ENCODE data around the gene TRPM2.
"Not testable (repeated sequence)": the region's sequence is repeated elsewhere in the genome, so short reads cannot be mapped to it uniquely, and the experiment has no call there.

The TRPM2 gene

GRCh38 chr21:44377201-44377921 is 23.9 kb downstream of the TRPM2 start:
- DNase-seq: no peak

DNA sequence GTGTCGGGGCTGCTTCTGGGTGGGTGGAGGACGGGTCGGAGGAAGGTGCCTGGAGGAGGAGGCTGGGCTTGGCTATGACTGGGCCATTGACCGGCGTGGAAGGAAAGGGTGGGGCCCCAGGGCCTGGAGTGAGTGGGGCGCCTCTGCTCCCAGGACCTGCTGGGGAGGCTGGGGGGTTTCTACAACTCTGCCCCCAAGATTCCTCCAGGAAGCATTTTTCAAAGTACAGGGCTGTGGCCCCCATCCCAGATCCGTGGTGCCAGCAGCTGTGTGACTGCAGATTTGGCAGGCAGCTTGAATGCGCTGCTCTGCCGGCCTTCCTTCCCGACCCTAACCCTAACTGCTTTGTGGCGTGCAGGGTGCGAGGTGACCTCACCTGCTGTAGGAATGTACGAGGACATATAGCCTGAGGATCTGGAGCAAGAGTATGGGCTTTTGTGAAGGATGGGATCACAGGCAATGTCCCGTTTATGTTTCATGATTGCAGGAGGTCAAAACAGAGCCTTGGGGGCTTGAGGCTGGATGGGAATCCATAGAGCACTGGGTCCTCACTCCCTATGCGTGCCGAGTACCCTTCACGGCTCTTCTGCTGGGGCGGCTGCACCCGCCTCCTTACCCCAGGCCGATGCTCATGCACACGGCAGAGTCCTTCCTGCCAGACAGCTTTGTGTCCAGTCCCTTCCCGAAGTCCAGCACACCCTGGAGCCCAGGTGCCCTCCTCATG is 24.7 kb downstream of the TRPM2 start:
- DNase-seq: no peak

DNA sequence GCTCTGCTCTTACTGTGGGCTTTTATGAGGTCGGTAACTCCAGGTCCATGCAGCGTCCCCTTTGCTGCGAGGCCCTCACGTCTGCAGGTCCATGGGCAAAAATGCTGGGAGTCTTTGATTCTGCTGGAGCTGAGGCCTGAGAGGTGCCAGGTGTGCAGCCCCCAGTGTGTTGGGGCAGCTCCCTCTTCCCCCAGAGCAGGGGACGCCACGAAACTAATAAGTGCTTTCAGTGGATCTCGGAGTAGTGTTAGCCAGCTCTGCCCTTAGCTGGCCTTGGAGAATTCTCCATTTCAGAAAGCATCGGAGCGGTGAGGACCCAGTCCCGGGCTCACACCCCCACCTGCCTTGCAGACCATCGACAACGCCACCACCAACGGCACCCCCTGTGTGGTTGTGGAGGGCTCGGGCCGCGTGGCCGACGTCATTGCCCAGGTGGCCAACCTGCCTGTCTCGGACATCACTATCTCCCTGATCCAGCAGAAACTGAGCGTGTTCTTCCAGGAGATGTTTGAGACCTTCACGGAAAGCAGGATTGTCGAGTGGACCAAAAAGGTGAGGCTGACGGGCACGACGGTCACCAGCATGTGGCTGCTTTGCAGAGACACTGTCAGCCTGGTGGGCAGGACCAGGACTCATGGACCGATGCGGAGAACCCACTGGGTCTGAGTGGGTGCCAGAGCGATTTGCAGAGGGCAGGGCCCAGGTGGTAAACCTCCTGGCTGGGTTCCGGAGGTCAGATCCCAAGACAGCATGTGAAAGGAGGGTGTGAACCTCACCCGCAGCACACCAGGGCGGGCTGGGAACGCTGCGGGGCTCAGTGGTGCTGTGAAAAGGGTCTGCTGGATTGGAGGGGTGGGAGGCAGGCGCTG is 25.5 kb downstream of the TRPM2 start:
- no peak for DNase-seq

- no peak for DNase-seq
These were observed 26.1 kb downstream of the TRPM2 start for GRCh38 chr21:44379515-44379848.

GRCh38 chr21:44379991-44380865 is 26.8 kb downstream of the TRPM2 start:
- no peak for DNase-seq

- DNase-seq: no peak
These were observed 27.5 kb downstream of the TRPM2 start for GRCh38 chr21:44380876-44381275.

DNA sequence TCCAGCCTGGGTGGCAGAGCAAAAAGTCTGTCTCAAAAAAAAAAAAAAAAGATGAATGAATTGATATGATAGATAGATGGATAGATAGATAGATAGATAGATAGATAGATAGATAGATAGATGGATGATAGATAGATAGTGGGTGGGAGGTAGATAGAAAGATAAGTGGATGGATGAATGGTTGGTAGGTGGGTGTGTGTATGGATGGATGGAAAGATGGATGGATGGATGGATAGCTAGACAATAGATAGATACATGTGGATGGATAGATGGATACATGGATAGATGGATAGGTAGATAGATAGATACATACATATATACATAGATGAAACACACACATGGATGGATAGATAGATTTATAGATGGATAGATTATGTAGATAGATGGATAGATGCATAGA is 28.5 kb downstream of the TRPM2 start:
- DNase-seq: no peak

DNA sequence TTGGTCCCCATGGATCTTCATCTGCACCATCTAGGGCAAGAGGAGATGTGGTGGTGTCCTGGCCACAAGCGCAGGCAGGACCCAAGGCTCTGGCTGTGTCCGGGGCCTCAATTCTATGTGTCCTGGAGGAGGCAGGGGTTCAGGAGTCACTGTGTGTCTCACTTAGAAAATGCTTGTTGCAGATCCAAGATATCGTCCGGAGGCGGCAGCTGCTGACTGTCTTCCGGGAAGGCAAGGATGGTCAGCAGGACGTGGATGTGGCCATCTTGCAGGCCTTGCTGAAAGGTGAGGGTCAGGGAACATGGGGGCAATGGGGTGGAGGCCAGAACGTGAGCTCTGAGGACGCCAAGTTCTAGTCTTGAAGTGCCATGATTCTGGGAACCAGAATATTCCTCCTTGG is 29.1 kb downstream of the TRPM2 start:
- DNase-seq: no peak

DNA sequence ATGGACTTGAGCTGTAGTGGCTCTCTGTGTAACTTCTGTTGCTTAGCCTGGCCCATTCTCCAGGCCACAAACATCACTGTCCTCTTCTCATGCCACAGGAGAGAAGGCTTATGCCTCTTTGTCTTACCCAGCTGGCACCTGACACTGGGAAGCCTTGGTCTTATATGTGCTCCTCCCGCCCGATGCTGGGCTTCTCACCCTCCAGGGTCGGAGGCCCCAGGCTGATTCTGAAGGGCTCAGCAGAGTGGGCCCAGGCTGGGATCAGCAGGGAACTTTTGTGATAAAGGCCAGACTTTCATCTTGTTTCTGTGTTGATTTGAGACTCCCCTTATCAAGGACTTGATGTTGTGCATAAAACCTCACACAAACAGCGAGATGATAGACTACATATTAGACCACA is 29.8 kb downstream of the TRPM2 start:
- no peak for DNase-seq

DNA sequence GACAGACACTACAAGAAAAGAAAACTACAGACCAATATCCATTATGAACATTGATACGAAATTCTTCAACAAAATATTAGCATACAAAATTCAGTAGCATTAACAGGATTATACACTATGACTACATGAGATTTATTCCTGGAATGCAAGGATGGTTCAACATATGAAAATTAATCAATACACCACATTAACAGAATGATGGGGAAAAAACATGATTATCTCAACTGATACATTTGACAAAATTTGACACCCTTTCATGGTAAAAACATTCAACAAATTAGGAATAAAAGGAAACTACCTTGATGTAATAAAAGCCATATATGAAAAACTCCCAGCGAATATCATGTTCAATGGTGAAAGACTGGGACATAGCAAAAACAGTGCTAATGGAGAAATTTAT is 31.5 kb downstream of the TRPM2 start:
- DNase-seq: no peak

DNA sequence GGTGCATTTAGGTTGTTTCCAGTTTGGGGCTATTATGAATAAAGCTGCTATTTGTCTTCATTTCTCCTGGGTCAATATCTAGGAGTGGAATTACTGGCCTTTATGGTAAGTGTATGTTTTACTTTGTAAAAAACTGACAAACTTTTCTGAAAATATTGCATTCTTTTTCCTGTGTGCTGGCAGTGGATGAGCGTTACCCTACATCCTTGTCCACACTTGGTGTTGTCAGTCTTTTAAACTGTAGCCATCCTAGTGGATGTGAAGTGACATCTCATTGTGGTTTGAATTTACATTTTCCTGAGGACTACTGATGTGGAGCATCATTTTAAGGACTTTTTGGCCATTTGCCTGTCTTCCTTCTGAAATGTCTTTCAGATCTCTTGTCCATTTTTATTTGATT is 35.9 kb downstream of the TRPM2 start:
- no peak for DNase-seq

GRCh38 chr21:44390886-44391285 is 37.5 kb downstream of the TRPM2 start:
- no peak for DNase-seq

DNA sequence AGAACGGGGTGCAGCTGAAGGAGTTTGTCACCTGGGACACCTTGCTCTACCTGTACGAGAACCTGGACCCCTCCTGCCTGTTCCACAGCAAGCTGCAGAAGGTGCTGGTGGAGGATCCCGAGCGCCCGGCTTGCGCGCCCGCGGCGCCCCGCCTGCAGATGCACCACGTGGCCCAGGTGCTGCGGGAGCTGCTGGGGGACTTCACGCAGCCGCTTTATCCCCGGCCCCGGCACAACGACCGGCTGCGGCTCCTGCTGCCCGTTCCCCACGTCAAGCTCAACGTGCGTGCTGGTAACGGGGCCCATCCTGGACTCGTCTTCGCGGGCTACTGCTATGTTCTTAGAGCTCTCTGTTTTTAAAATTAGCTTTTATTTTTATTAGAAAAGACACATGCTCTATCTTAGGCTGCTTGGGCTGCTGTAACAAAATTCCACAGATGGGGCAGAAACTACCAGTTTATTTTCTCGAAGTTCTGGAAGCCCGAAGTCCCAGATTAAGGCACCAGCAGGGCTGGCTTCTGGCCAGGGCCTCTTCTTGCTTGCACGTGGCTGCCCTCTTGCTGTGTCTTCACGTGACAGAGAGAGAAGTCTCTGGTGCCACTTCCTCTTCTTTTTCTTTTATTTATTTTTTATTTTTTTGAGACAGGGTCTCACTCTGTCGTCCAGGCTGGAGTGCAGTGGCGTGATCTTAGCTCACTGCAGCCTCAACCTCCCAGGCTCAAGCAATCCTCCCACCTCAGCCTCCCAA is 38.1 kb downstream of the TRPM2 start:
- DNase-seq: peak in 1 of 2 donors; percentile 12

GRCh38 chr21:44392185-44392584 is 38.8 kb downstream of the TRPM2 start:
- no peak for DNase-seq

- DNase-seq: no peak
These were observed 39.5 kb downstream of the TRPM2 start for GRCh38 chr21:44392916-44393315.

DNA sequence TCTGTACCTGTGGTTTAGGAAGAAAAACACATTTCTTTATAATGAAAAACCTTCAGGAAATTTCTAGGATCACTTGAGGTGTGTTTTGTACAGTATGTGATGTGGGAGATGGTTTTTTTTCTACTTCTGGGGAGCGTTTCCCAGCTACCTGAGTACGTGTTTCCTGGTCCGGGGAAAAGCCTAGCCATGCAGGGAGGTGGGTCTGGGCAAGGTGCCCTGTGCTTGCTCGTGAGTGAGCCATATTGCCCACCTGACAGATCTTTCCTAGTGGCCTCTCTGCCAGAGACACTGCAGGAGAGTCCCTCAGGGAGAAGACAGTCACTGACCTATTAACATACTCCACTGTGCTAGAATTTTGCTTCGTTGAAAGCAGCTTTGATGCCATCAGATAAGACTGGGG is 41.3 kb downstream of the TRPM2 start:
- DNase-seq: no peak

- DNase-seq: no peak
These were observed 41.8 kb downstream of the TRPM2 start for GRCh38 chr21:44395260-44395659.

- DNase-seq: not testable (repeated sequence)
These were observed 43.4 kb downstream of the TRPM2 start for GRCh38 chr21:44396803-44397202.

DNA sequence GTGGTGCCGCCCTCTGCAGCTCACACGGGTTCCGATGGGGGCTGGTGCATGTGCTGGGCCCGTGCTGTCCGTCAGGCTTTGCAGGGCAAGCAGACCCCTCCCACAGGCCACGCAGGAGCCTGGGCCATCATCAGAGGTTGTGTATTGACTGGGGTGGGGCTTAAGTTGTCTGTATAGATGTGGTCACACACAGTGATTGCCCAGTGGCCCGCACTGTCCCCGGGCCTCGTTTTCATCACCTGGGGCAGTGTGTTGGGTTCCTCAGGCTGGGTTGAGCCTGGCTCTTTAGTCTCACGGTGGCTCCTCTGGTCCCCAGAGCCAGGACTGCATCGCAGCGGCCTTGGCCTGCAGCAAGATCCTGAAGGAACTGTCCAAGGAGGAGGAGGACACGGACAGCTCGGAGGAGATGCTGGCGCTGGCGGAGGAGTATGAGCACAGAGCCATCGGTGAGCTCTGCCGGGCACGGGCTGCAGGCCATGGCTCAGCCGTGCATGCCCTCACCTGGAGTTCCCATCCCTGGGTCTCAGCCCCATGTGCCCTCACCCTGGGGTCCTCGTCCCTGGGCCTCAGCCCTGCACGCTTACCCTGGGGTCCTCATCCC is 44.1 kb downstream of the TRPM2 start:
- DNase-seq: no peak

GRCh38 chr21:44398499-44398898 is 45.1 kb downstream of the TRPM2 start:
- no peak for DNase-seq

DNA sequence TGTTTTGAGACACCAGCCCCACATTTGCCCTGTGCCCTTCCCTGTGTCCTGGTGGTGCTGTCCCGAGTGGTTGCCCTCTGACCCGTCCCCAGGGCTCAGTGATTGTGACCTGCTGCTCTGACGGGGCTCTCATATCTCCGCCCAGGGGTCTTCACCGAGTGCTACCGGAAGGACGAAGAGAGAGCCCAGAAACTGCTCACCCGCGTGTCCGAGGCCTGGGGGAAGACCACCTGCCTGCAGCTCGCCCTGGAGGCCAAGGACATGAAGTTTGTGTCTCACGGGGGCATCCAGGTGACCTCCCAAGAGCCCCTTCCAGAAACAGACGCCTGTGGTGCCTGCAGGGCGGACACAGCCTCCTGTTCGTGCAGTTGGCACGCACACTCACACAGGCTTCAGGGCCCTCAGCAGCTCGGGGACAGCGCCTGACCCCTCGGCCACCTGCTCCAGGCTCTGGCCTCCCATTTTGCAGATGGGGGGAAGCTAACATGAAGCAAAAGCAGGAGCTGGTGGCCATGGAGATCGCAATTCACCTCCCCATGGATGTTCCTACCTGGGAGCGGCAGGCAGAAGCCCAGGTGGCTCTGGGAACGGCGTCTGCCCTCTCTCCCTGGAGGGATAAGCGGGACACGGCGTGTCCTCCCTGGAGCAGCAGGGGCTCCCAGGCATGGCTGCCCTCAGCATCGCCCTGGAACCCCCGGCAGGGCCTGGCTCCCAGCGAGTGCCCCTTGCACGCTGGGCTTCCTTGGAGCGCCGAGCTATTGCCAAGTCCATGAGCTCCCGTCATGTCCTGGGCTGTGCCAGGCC is 45.9 kb downstream of the TRPM2 start:
- DNase-seq: no peak

Data from bone marrow (tissue), 2 donors.